Endometrial microvascular endothelial cells (primary cell): Measurements from ENCODE around the gene ARGLU1. TPM values are rescaled to one million over a fixed set of nuclear protein-coding genes. Genes with fewer than 3 reads are reported as not detected.
"Not testable (repeated sequence)": the region's sequence is repeated elsewhere in the genome, so short reads cannot be mapped to it uniquely, and the experiment has no call there.

ENCODE experiments used
- in situ Hi-C: cut with HindIII; loops from 2 replicates; pipeline ENCODE4 v1.10.0; 2017; ENCODE audit warnings: low sequenced_read_pairs, low pct_unique_long_range_greater_than_20kb; ENCODE audit errors: inconsistent ontology term
- total RNA-seq: library from RNA; depleted of rRNA; stranded (reverse); fragments of >200 nt; gene quantifications from one replicate; pipeline ENCODE4 v1.2.3, GENCODE V29; 2015; ENCODE audit errors: inconsistent ontology term

The ARGLU1 gene
- 24.8 TPM for total RNA-seq

GRCh38 chr13:106567474-106568298 is at the start of gene ARGLU1:
Gene ARGLU1, minus strand, starts transcription at chr13:106568137. Its CDS starts 218 bp downstream, at chr13:106567919.
- in situ Hi-C loops, result loop anchor here (25.0 kb wide), 1 partner anchor 120 kb away; no protein-coding TSS in a partner anchor

- in situ Hi-C loops, result no loop called here
Observed at GRCh38 chr13:106617561-106617960, 49.6 kb upstream of the ARGLU1 start.

DNA sequence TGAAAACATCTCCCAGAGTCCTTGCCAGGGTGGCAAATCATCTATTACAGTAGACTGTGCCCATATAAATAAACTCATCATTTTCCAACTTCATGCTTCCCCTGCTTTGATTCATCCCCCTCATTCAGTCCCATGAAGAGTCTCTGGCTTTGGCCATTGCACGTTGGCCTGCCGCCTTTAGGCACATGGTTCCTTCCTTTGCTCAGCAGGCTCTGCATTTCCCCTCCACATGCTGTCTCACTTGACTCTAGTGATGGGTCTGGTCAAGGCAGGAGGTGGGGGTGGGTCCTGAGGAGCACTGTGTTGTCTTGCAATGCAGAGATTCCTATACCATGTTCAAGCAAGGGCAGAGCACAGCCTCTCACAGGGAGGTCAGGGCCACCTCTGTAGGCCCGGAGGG is 48.8 kb upstream of the ARGLU1 start:
- in situ Hi-C loops, result no loop called here

DNA sequence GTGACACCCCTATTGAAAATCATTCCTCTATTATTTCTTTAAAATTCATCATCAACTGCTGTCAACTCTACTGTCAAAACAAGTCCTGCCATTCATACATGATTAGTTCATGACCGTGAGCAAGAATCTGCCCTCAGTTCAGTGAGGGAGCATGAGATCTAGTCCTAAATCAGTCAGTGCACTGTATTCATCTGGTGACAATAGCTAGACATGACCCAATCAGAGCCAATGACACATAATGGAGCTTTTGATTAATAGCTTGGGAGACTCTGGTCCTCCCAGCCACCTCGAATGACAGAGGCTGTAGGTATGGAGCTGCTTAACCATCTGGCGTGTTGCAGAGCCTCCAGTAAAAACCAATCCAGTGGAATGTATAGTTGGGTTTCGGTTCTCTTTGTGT is 46.9 kb upstream of the ARGLU1 start:
- in situ Hi-C loops, result no loop called here

- in situ Hi-C loops, result no loop called here
Observed at GRCh38 chr13:106612688-106613087, 44.8 kb upstream of the ARGLU1 start.

DNA sequence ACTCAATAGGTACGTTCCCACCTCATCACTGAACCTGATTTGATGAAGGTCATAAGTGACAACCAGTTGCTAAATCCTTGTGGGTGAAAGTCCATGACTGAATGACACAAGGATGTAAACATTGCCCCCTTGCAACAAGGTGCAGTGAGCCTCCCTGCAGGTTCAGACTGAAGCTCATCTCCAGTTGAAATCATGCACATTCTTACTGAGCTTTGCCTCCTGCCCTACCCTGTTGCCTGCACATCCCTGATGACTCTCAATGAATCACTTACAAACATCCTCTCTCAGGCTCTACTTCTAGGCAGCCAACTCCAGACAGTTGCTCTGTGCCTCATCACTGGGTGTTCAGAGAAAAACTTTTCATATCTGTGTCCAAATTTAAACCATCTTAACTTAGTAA is 42.5 kb upstream of the ARGLU1 start:
- in situ Hi-C loops, result no loop called here

- in situ Hi-C loops, result no loop called here
Observed at GRCh38 chr13:106609116-106609515, 41.2 kb upstream of the ARGLU1 start.

DNA sequence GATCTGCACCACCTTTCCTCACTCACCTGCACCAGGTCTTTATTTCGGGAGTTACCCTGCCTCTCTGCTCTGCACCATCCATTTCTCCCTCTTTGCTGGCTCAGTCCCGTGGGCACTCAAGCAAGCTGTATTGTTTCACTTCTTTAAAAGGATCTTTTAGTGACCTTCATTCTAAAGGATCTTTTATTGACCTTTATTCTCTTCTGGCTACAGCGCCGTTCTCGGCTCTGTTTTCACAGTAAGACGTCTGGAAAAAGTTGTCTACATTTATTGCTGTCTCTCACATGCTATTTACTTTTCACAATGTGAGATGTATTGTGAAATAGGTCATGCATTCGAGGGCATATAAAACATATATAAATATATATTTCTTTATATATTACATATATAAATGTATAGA is 35.6 kb upstream of the ARGLU1 start:
- in situ Hi-C loops, result no loop called here

DNA sequence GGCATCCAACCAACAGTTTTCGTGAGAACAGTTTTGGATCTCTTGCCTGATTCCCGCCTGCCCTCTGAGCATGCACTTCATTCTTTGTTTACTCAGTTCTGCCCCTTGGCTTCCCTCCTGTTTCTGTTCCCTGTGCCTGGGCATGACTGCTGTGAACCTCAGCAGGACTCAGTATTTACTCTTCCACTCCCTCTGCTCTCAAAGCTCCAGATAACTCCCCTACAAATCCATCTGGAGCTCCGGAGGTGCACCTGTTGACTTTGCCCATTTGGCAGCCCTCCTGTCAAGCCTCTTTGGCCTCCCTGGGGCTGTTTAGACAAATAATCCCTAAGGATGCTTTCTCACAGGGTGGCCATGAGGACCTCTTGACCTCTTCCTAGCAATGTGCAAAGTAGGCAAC is 34.2 kb upstream of the ARGLU1 start:
- in situ Hi-C loops, result no loop called here

GRCh38 chr13:106601489-106601888 is 33.6 kb upstream of the ARGLU1 start:
- in situ Hi-C loops, result no loop called here

GRCh38 chr13:106600798-106601135 is 32.8 kb upstream of the ARGLU1 start:
- in situ Hi-C loops, result not testable (repeated sequence)

DNA sequence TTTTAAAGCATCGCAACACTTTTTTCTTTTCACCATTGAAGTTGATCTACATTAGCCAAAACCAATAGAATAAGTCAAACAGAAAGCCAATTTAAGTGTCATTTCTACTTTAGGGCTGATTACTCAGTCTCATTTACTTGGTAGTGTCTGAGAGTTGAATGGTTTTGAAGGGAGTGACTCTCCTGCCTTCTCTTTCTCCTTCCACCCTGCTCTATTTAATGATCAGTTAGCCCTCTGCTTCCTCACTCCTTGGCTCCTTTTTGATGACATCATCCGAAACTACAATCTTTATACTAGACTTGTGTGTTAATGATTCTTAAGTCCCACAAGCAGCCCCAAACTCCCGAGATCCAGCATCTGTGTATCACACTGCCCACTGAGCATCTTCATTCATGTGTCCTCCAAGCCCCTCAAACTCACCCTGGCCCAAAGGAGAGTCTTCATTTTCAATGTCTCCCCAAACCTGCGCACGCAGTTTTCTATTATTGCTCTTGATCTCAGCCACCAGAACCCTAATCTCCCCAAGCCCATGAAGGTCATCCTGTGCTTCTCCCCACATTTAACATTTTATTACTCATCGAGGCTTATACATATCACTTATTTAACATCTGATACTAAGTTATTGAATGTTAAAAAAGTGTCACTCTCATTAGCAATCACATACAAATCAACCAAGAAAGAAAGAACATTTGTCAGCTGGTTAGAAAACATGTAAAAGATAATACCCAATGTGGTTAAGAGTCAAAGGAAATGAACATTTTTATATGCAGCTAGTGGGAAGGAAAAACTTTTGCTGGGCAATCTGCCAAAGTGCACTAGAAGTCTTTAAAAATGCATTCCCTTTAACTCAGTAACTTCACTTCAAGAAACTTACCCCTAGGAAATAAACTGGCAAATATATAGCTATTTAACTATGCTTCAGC is 32.2 kb upstream of the ARGLU1 start:
- in situ Hi-C loops, result no loop called here

GRCh38 chr13:106597749-106598395 is 29.9 kb upstream of the ARGLU1 start:
- in situ Hi-C loops, result no loop called here

DNA sequence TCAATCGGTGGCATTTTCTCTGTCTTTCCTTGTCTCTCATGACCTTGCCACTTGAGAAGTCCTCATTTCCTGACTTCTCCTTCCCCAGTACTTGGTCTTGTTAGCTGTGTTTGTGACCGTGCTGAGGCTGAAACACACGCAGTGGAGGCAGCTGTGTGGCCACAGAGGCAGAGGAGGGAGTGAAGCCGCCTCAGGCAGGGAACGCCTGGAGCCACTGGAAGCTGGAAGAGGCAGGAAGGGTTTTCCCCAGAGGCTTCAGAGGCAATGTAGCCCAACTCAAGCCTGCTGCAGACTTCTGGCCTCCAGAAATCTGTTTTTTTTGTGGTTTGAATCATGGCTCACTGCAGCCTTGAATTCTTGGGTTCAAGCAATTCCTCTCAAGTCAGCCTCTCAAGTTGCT is 29.2 kb upstream of the ARGLU1 start:
- in situ Hi-C loops, result no loop called here

DNA sequence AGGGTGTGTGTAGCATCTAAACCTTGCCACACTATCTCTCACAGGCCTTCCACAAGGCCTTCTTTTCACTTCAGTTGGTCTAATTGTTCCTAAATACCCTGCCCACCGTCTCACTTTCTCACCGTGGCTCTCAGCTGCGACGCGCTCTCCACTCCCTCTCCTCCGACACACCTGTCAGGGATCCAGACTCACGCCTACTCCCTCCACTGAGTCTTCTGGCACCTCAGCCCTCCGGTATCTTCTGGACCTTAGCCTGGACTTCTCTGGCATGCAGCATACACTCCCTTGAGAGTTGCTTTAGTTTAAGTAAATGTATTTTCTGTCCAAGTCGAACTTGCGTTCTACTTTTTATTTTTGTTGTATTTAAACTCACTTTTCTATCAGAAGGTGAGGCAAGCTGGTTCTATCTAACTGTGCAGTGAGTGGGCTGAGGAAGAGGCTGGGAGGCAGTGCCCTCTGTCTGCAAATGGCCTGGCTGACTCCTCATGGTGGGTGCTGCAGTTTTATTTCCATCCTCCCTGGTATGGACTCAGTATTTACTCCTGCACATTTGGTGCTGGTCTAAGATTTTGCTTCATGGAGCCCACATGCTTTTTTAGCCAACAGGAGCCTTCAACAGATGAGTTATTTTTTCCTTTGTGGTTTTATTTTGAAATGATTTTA is 28.5 kb upstream of the ARGLU1 start:
- in situ Hi-C loops, result no loop called here

- in situ Hi-C loops, result no loop called here
Observed at GRCh38 chr13:106595625-106596024, 27.7 kb upstream of the ARGLU1 start.

GRCh38 chr13:106594980-106595379 is 27.0 kb upstream of the ARGLU1 start:
- in situ Hi-C loops, result no loop called here

- in situ Hi-C loops, result no loop called here
Observed at GRCh38 chr13:106593132-106593531, 25.2 kb upstream of the ARGLU1 start.

- in situ Hi-C loops, result no loop called here
Observed at GRCh38 chr13:106591299-106591698, 23.4 kb upstream of the ARGLU1 start.
